ENCODE results near the gene CRISPLD2.

Gene CRISPLD2

GRCh38 chr16:84788920-84789391 lies 30.8 kb upstream of the CRISPLD2 start:
- no peak for DNase-seq (ENCODE audit: low read depth in 2 of 2)
- no peak for TF ChIP-seq CTCF (IDR thresholded peaks at IDR 0.05; ENCODE audit: low read depth, low read length)
- no peak overlapping the region for H3K4me3 ChIP-seq (replicated peaks in 1 of 2; ENCODE audit: low read depth in 2 of 2, low read length in 2 of 2)

GRCh38 chr16:84789431-84789830 lies 30.4 kb upstream of the CRISPLD2 start:
- TF ChIP-seq CTCF (IDR thresholded peaks at IDR 0.05; ENCODE audit: low read depth, low read length) = no peak
- no peak overlapping the region for H3K4me3 ChIP-seq (replicated peaks in 1 of 2; ENCODE audit: low read depth in 2 of 2, low read length in 2 of 2)
- no peak for DNase-seq (ENCODE audit: low read depth in 2 of 2)

- DNase-seq (ENCODE audit: low read depth in 2 of 2) = no peak
- H3K4me3 ChIP-seq (replicated peaks in 1 of 2; ENCODE audit: low read depth in 2 of 2, low read length in 2 of 2) = no peak overlapping the region
- no peak for TF ChIP-seq CTCF (IDR thresholded peaks at IDR 0.05; ENCODE audit: low read depth, low read length)
These were observed 29.5 kb upstream of the CRISPLD2 start for GRCh38 chr16:84790301-84790700.

GRCh38 chr16:84791088-84791487 lies 28.7 kb upstream of the CRISPLD2 start:
- H3K4me3 ChIP-seq (replicated peaks in 1 of 2; ENCODE audit: low read depth in 2 of 2, low read length in 2 of 2) = no peak overlapping the region
- DNase-seq (ENCODE audit: low read depth in 2 of 2) = peak in 1 of 2 donors; percentile 19
- TF ChIP-seq CTCF (IDR thresholded peaks at IDR 0.05; ENCODE audit: low read depth, low read length) = no peak

DNA sequence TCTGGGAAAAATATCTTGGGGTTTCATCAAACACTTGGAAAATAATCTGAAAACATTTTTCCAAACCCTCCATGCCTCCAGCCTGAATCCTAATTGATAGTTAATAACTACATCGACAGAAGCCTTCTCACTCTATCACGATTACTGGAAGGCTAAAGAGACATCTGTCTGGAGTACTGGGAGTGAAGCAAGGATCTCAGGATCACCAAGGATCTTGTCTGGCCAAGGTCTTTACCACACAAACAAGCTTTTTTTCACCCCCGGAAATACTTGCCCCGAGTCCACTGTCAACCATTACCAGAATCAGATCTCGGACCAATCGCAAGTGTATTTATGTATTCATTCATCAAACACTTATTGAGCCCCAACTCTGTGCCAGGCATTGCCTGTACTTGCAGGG lies 28.3 kb upstream of the CRISPLD2 start:
- H3K4me3 ChIP-seq (replicated peaks in 1 of 2; ENCODE audit: low read depth in 2 of 2, low read length in 2 of 2) = no peak overlapping the region
- TF ChIP-seq CTCF (IDR thresholded peaks at IDR 0.05; ENCODE audit: low read depth, low read length) = no peak
- no peak for DNase-seq (ENCODE audit: low read depth in 2 of 2)

DNA sequence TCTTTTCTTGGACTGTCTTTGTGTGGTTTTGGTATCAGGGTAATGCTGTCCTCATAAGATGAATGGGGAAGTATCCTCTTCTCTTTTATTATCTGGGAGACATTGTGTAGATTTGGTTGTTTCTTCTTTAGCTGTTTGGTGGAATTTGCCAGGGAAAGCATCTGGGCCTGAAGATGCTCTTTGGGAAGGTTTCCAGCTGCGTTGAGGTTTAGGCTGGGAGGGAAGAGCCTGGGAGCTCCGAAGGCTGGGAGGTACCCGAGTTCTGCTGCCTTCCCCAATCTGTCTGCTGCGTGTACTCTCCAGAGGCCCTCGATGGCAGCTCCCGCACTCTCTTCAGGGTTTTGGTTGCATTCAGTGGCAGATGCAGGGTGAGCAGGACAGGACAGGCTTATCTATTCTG lies 25.6 kb upstream of the CRISPLD2 start:
- no peak for TF ChIP-seq CTCF (IDR thresholded peaks at IDR 0.05; ENCODE audit: low read depth, low read length)
- DNase-seq (ENCODE audit: low read depth in 2 of 2) = no peak
- no peak overlapping the region for H3K4me3 ChIP-seq (replicated peaks in 1 of 2; ENCODE audit: low read depth in 2 of 2, low read length in 2 of 2)

GRCh38 chr16:84794626-84795025 lies 25.2 kb upstream of the CRISPLD2 start:
- no peak for DNase-seq (ENCODE audit: low read depth in 2 of 2)
- H3K4me3 ChIP-seq (replicated peaks in 1 of 2; ENCODE audit: low read depth in 2 of 2, low read length in 2 of 2) = no peak overlapping the region
- TF ChIP-seq CTCF (IDR thresholded peaks at IDR 0.05; ENCODE audit: low read depth, low read length) = no peak
